Neural cell (in vitro differentiated cells): Measurements from ENCODE around the gene PHOX2A. TPM values are rescaled to one million over a fixed set of nuclear protein-coding genes. Genes with fewer than 3 reads are reported as not detected.
A peak's percentile ranks its signal among the peaks of the same experiment; 100 is the strongest.

Experiments used
- H2AFZ ChIP-seq: fragments of 200-600, 300-800 bp; sonication (generic), shearing (Covaris generic); 2 replicates; pipeline ENCODE4 v1.6.0; 2014; ENCODE audit warnings: low read depth, mild to moderate bottlenecking, antibody characterized with exemption, low read length, moderate library complexity
- H3F3A ChIP-seq: fragments of 200-600 bp; shearing (Covaris generic); 2 replicates; pipeline ENCODE4 v1.6.1; 2016; ENCODE audit warnings: mild to moderate bottlenecking, moderate library complexity, mixed read lengths, antibody characterized with exemption, low read length; ENCODE audit not compliant: insufficient read depth, poor library complexity, severe bottlenecking
- H3K27ac ChIP-seq: fragments of 200-600, 300-800 bp; sonication (generic), shearing (Covaris generic); 2 replicates; pipeline ENCODE4 v1.5.1; 2014; ENCODE audit warnings: mild to moderate bottlenecking, low read length, moderate library complexity
- H3K27me3 ChIP-seq: fragments of 300-800, 200-600 bp; sonication (generic), shearing (Covaris generic); 2 replicates; pipeline ENCODE4 v1.6.0; 2014; ENCODE audit warnings: mild to moderate bottlenecking, low read depth, low read length, moderate library complexity; ENCODE audit not compliant: insufficient read depth
- H3K36me3 ChIP-seq: fragments of 300-800, 200-600 bp; sonication (generic), shearing (Covaris generic); 2 replicates; pipeline ENCODE4 v1.5.1; 2014; ENCODE audit warnings: mild to moderate bottlenecking, antibody characterized with exemption, low read length, moderate library complexity; ENCODE audit not compliant: insufficient read depth
- H3K4me2 ChIP-seq: fragments of 300-800, 200-600 bp; sonication (generic), shearing (Covaris generic); 2 replicates; pipeline ENCODE4 v1.6.0; 2014; ENCODE audit warnings: mild to moderate bottlenecking, low read length
- H3K4me3 ChIP-seq: fragments of 300-800, 200-600 bp; sonication (generic), shearing (Covaris generic); 2 replicates; pipeline ENCODE4 v1.5.1; 2014; ENCODE audit warnings: mild to moderate bottlenecking, low read length, moderate library complexity
- H3K79me2 ChIP-seq: fragments of 200-600 bp; shearing (Covaris generic); replicated peaks from 2 replicates; pipeline ENCODE4 v1.6.0; 2014; ENCODE audit warnings: mild to moderate bottlenecking, low read length, moderate library complexity; ENCODE audit not compliant: insufficient read depth
- H3K9ac ChIP-seq: fragments of 300-800, 200-600 bp; sonication (generic), shearing (Covaris generic); 2 replicates; pipeline ENCODE4 v1.6.1; 2016; ENCODE audit warnings: mild to moderate bottlenecking, low read length, mixed read lengths
- H3K9me2 ChIP-seq: fragments of 200-600 bp; shearing (Covaris generic); 2 replicates; pipeline ENCODE4 v1.6.1; 2016; ENCODE audit warnings: mild to moderate bottlenecking, low read length, mixed read lengths; ENCODE audit not compliant: insufficient read depth
- H3K9me3 ChIP-seq: fragments of 200-600, 300-800 bp; sonication (generic), shearing (Covaris generic); 2 replicates; pipeline ENCODE4 v1.6.1; 2016; ENCODE audit warnings: mild to moderate bottlenecking, mixed run types, low read length, moderate library complexity, mixed read lengths
- H4K20me1 ChIP-seq: fragments of 200-600 bp; shearing (Covaris generic); 2 replicates; pipeline ENCODE4 v1.6.1; 2016; ENCODE audit warnings: mild to moderate bottlenecking, mixed run types; ENCODE audit not compliant: insufficient read depth
- EZH2 ChIP-seq: fragments of 200-600, 300-800 bp; shearing (Covaris generic), sonication (generic); IDR thresholded peaks from 2 replicates; pipeline ENCODE4 v1.6.1; 2014; ENCODE audit warnings: antibody characterized with exemption, low read length, borderline replicate concordance, mild to moderate bottlenecking; ENCODE audit not compliant: insufficient read depth, poor library complexity, severe bottlenecking
- MXI1 ChIP-seq: fragments of 450-650 bp; conservative IDR thresholded peaks from 2 replicates; pipeline ENCODE4 v1.6.1; 2014; ENCODE audit warnings: antibody characterized with exemption, mild to moderate bottlenecking; ENCODE audit not compliant: poor library complexity, severe bottlenecking
- POLR2AphosphoS5 ChIP-seq: IDR thresholded peaks from 2 replicates; pipeline ENCODE4 v1.6.1; 2012
- RAD21 ChIP-seq: fragments of 450-650 bp; conservative IDR thresholded peaks from 2 replicates; pipeline ENCODE4 v1.6.1; 2014; ENCODE audit warnings: antibody characterized with exemption, mild to moderate bottlenecking, moderate library complexity
- SMC3 ChIP-seq: fragments of 450-650 bp; conservative IDR thresholded peaks from 2 replicates; pipeline ENCODE4 v1.6.1; 2014; ENCODE audit warnings: antibody characterized with exemption, mild to moderate bottlenecking, moderate library complexity; ENCODE audit not compliant: poor library complexity
- polyA plus RNA-seq: library from polyadenylated mRNA; depleted of rRNA; stranded (reverse); fragments of >200 nt; gene quantifications from 2 replicates; pipeline ENCODE4 v1.2.3, GENCODE V29; 2014
- TF ChIP-seq, protein P1 (sequence below): fragments of 450-650 bp; IDR thresholded peaks from 2 replicates; pipeline ENCODE4 v1.5.1; 2014; ENCODE audit warnings: antibody characterized with exemption, mild to moderate bottlenecking, moderate library complexity; ENCODE audit not compliant: poor library complexity, severe bottlenecking
- TF ChIP-seq, protein P2 (sequence below): IDR thresholded peaks from 2 replicates; pipeline ENCODE4 v1.6.1; 2012; ENCODE audit warnings: borderline replicate concordance

Gene PHOX2A
- polyA plus RNA-seq, 1 donor from 2014 or later, result not detected

DNA sequence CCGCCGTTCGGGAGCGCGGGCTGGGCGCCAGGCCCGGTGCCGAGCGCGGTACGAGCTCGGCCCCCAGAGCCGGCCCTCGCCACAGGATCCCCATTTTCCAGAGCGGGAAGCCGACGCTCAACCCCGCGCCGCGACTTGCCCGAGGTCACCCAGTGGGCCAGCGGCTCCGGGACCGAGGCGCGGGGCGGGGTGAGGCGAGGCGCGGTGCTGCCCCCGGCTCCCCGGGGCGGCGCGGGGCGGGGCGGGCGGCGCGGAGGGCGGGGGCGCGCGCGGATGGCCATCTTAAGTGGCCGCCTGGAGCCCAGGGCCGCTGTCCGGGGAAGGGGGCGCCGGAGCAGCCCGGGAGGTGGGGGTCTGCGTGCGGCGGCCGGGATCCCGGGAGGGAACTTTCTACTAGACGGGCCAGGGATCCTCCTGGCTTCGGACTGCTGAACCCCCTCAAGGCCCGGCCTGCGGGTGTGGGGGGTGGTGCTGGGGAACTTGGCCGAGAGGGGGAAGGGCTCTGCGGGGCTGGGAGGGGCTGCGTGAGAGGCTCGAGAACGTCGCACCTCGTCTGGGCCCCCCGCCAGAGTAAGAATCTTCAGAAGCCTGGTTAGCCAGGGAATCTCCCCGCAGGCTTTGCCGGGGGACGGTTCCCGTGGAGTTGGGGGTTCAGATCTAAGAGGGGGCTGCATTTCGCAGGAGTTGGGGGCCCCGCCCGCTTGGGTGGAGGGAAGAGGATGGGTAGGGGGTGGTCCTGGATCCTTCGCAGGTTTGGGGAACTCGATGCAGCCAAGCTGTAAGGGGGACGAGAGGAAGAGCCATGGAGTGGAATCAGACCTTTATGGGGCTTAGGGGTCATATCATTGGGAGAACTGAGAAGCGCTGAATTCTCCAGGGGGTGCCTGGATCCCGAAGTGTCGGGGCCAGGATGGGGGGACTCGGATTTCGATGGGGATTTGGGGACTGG lies 20.1 kb downstream of the PHOX2A start:
- no peak overlapping the region for H2AFZ ChIP-seq
- peak overlapping the region; percentile 70 for H3K4me3 ChIP-seq
- H3K9ac ChIP-seq, result peak overlapping the region; percentile 36
- H3K36me3 ChIP-seq, result no peaks in the 10 kb centered on the region
- no peak overlapping the region for H3K27ac ChIP-seq
- TF ChIP-seq, protein P1, sequence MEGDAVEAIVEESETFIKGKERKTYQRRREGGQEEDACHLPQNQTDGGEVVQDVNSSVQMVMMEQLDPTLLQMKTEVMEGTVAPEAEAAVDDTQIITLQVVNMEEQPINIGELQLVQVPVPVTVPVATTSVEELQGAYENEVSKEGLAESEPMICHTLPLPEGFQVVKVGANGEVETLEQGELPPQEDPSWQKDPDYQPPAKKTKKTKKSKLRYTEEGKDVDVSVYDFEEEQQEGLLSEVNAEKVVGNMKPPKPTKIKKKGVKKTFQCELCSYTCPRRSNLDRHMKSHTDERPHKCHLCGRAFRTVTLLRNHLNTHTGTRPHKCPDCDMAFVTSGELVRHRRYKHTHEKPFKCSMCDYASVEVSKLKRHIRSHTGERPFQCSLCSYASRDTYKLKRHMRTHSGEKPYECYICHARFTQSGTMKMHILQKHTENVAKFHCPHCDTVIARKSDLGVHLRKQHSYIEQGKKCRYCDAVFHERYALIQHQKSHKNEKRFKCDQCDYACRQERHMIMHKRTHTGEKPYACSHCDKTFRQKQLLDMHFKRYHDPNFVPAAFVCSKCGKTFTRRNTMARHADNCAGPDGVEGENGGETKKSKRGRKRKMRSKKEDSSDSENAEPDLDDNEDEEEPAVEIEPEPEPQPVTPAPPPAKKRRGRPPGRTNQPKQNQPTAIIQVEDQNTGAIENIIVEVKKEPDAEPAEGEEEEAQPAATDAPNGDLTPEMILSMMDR, result no peak
- no peak overlapping the region for H3K4me2 ChIP-seq
- peaks cover 34% of the 10 kb centered on the region for H3K27me3 ChIP-seq
- peaks cover 13% of the 10 kb centered on the region for H3K79me2 ChIP-seq
- no peaks in the 10 kb centered on the region for H4K20me1 ChIP-seq
- no peaks in the 10 kb centered on the region for H3K9me3 ChIP-seq
- H3K9me2 ChIP-seq, result no peaks in the 10 kb centered on the region
- no peaks in the 10 kb centered on the region for H3F3A ChIP-seq

DNA sequence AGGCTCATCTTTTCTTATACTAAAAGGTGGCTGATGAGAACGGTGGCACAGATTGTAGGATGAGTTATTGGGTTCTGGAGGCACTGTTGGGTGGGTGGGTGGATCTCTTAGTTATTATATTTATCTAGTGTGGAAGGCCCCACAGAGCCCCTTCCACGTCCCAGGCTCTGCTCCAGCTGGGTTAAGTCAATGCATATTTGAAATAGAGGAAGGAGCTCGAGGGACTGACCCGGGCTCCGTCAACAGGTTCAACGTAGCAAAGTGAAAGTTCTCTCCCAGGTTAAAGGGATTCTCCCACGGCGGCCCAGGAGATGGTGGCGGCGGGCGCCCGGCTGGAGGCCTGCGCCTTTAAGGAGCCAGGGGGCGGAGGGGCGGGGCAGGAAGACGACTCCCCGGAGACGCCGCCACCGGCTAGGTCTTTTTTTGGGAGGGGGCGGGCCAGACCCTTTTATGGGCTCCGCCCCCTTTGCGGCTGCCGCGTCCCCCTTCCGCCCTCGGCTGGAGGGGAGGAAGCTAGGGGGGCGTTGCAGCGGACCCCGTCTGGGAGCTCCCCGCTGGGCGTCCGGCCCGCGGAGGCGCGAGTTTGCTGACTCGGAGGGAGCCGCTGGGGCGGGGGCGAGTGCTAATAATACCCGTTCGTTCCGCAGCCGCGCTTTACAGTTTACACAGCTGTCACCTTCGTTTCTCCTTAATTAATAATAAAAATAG lies 20.9 kb downstream of the PHOX2A start:
- H3K4me2 ChIP-seq, result no peak overlapping the region
- no peaks in the 10 kb centered on the region for H3K9me3 ChIP-seq
- peak overlapping the region; percentile 36 for H3K9ac ChIP-seq
- TF ChIP-seq EZH2 (no peak), RAD21 (no peak), POLR2AphosphoS5 (no peak), SMC3 (no peak), MXI1 (no peak)
- TF ChIP-seq, protein P2, sequence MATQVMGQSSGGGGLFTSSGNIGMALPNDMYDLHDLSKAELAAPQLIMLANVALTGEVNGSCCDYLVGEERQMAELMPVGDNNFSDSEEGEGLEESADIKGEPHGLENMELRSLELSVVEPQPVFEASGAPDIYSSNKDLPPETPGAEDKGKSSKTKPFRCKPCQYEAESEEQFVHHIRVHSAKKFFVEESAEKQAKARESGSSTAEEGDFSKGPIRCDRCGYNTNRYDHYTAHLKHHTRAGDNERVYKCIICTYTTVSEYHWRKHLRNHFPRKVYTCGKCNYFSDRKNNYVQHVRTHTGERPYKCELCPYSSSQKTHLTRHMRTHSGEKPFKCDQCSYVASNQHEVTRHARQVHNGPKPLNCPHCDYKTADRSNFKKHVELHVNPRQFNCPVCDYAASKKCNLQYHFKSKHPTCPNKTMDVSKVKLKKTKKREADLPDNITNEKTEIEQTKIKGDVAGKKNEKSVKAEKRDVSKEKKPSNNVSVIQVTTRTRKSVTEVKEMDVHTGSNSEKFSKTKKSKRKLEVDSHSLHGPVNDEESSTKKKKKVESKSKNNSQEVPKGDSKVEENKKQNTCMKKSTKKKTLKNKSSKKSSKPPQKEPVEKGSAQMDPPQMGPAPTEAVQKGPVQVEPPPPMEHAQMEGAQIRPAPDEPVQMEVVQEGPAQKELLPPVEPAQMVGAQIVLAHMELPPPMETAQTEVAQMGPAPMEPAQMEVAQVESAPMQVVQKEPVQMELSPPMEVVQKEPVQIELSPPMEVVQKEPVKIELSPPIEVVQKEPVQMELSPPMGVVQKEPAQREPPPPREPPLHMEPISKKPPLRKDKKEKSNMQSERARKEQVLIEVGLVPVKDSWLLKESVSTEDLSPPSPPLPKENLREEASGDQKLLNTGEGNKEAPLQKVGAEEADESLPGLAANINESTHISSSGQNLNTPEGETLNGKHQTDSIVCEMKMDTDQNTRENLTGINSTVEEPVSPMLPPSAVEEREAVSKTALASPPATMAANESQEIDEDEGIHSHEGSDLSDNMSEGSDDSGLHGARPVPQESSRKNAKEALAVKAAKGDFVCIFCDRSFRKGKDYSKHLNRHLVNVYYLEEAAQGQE, result no peak
- H3K27me3 ChIP-seq, result peaks cover 34% of the 10 kb centered on the region
- no peaks in the 10 kb centered on the region for H3K9me2 ChIP-seq
- H3K79me2 ChIP-seq, result peaks cover 13% of the 10 kb centered on the region
- H3K36me3 ChIP-seq, result no peaks in the 10 kb centered on the region
- H4K20me1 ChIP-seq, result no peaks in the 10 kb centered on the region
- no peaks in the 10 kb centered on the region for H3F3A ChIP-seq
- no peak overlapping the region for H3K27ac ChIP-seq
- H2AFZ ChIP-seq, result no peak overlapping the region
- H3K4me3 ChIP-seq, result peak overlapping the region; percentile 70
